Keratinocyte (primary cell): ENCODE results near the gene JAZF1. TPM values are rescaled to one million over a fixed set of nuclear protein-coding genes. Genes with fewer than 3 reads are reported as not detected.

Source experiments
- DNase-seq: peaks from one replicate; pipeline ENCODE4 v3.0.0-alpha.2; 2011; ENCODE audit warnings: low read depth, missing footprints, low spot score
- FAIRE-seq: peaks from 2 replicates; lab custom pipeline; 2011; peaks lifted over from hg19 to GRCh38; lab: Jason Lieb, UNC
- H2AFZ ChIP-seq: 2 replicates; pipeline ENCODE4 v1.6.0; 2012; ENCODE audit warnings: low read length, control low read depth, inconsistent platforms; ENCODE audit not compliant: control insufficient read depth
- H3K27ac ChIP-seq: 2 replicates; pipeline ENCODE4 v1.5.1; 2011; ENCODE audit warnings: low read length; ENCODE audit not compliant: control insufficient read depth, insufficient read depth
- H3K27me3 ChIP-seq: 3 replicates; pipeline ENCODE4 v1.6.0; 2011; ENCODE audit warnings: low read length; ENCODE audit not compliant: control insufficient read depth, insufficient read depth; ENCODE audit errors: extremely low read depth
- H3K36me3 ChIP-seq, 2 experiments: 2 replicates in 1 of 2; 3 replicates in 1 of 2; pipeline ENCODE4 v1.5.1; 2011; ENCODE audit warnings: low read length in 2 of 2, mild to moderate bottlenecking in 1 of 2; ENCODE audit not compliant: control insufficient read depth in 2 of 2, insufficient read depth in 2 of 2; ENCODE audit errors: extremely low read depth in 1 of 2
- H3K4me1 ChIP-seq: 3 replicates; pipeline ENCODE4 v1.5.1; 2011; ENCODE audit warnings: low read length; ENCODE audit not compliant: control insufficient read depth, insufficient read depth; ENCODE audit errors: extremely low read depth
- H3K4me2 ChIP-seq: 3 replicates; pipeline ENCODE4 v1.6.0; 2011; ENCODE audit warnings: low read depth, low read length; ENCODE audit not compliant: control insufficient read depth, insufficient read depth; ENCODE audit errors: extremely low read depth
- H3K4me3 ChIP-seq, 3 experiments: fragments of 200-600 bp in 1 of 3; sonication (generic) in 1 of 3; 2 replicates in 2 of 3; 3 replicates in 1 of 3; pipeline ENCODE4 v1.5.1; 2011 to 2016; ENCODE audit warnings: low read length in 3 of 3, mild to moderate bottlenecking in 3 of 3, control low read depth in 2 of 3, inconsistent platforms in 1 of 3, low read depth in 1 of 3, mixed read lengths in 1 of 3, mixed run types in 1 of 3, moderate library complexity in 1 of 3; ENCODE audit not compliant: control insufficient read depth in 2 of 3, insufficient read depth in 2 of 3; ENCODE audit errors: extremely low read depth in 1 of 3
- H3K79me2 ChIP-seq: 2 replicates; pipeline ENCODE4 v1.6.0; 2012; ENCODE audit warnings: low read length; ENCODE audit not compliant: control insufficient read depth, insufficient read depth
- H3K9ac ChIP-seq: 3 replicates; pipeline ENCODE4 v1.6.0; 2011; ENCODE audit warnings: low read length; ENCODE audit not compliant: control insufficient read depth, insufficient read depth; ENCODE audit errors: extremely low read depth
- H3K9me1 ChIP-seq: 3 replicates; pipeline ENCODE4 v1.6.0; 2011; ENCODE audit warnings: low read length; ENCODE audit not compliant: control insufficient read depth, insufficient read depth; ENCODE audit errors: extremely low read depth
- H3K9me3 ChIP-seq: 2 replicates; pipeline ENCODE4 v1.5.1; 2012; ENCODE audit warnings: low read depth, low read length; ENCODE audit not compliant: control insufficient read depth
- H4K20me1 ChIP-seq: 3 replicates; pipeline ENCODE4 v1.6.0; 2011; ENCODE audit warnings: low read length; ENCODE audit not compliant: control insufficient read depth, insufficient read depth; ENCODE audit errors: extremely low read depth
- CTCF ChIP-seq, 3 experiments: IDR thresholded peaks in 1 of 3; conservative IDR thresholded peaks in 1 of 3; optimal IDR thresholded peaks in 1 of 3; 2 replicates in 2 of 3; 3 replicates in 1 of 3; pipeline versions ENCODE3 to v1.5.1; 2011; ENCODE audit warnings: low read length in 3 of 3, mild to moderate bottlenecking in 3 of 3, moderate library complexity in 2 of 3, control low read depth in 1 of 3, inconsistent platforms in 1 of 3; ENCODE audit not compliant: insufficient read depth in 2 of 3; ENCODE audit errors: extremely low read depth in 1 of 3
- EZH2 ChIP-seq: IDR thresholded peaks from one replicate; pipeline ENCODE4 v1.6.1; 2012; ENCODE audit warnings: inconsistent platforms, mild to moderate bottlenecking, low read length, moderate library complexity
- dilution Hi-C: fragments of 300-500 bp; cut with MboI; formaldehyde crosslinking; loops from one replicate; pipeline ENCODE4 v1.7.0; 2020; ENCODE audit warnings: low sequenced_read_pairs; ENCODE audit not compliant: extremely low pct_ligation_motif_present
- polyA plus RNA-seq, 5 experiments: library from polyadenylated mRNA; depleted of rRNA in 3 of 5; stranded (reverse) in 3 of 5; stranded (forward) in 1 of 5; unstranded in 1 of 5; fragments of >200 nt; gene quantifications; 1 replicate in 1 of 5; 2 replicates in 3 of 5; 3 replicates in 1 of 5; pipeline versions ENCODE4 v1.2.1 to v1.2.3, GENCODE V29; 2011 to 2012; ENCODE audit warnings: missing spikeins in 2 of 5, low read depth in 1 of 5, low replicate concordance in 1 of 5

JAZF1 gene
- polyA plus RNA-seq, 1 donor (not counting 4 experiments of a cell fraction or from before 2014, with no cell fraction given): 2.5 TPM

- dilution Hi-C loops: no loop called here
- no peak for FAIRE-seq
- H3K27ac ChIP-seq: no peak overlapping the region
Observed at GRCh38 chr7:28182071-28182471, 1.5 kb upstream of the JAZF1 start.

GRCh38 chr7:28181416-28181815 is 821 bp upstream of the JAZF1 start:
- no peak overlapping the region for H3K4me3 ChIP-seq
- H3K79me2 ChIP-seq: no peaks in the 10 kb centered on the region
- peaks cover 6% of the 10 kb centered on the region for H3K4me1 ChIP-seq
- dilution Hi-C loops: no loop called here
- no peaks in the 10 kb centered on the region for H3K27me3 ChIP-seq
- no peak overlapping the region for H3K4me2 ChIP-seq
- H4K20me1 ChIP-seq: no peaks in the 10 kb centered on the region
- no peak for TF ChIP-seq EZH2
- TF ChIP-seq CTCF (optimal IDR thresholded peaks at IDR 0.05 in 1 of 3, IDR thresholded peaks at IDR 0.05 in 1 of 3, conservative IDR thresholded peaks at IDR 0.05 in 1 of 3; ENCODE audit: extremely low read depth in 1 of 3, insufficient read depth in 2 of 3, low read length in 3 of 3): no peak
- H2AFZ ChIP-seq: no peak overlapping the region
- no peaks in the 10 kb centered on the region for H3K9me3 ChIP-seq
- FAIRE-seq (no peak), DNase-seq (no peak)
- H3K27ac ChIP-seq: no peak overlapping the region
- no peaks in the 10 kb centered on the region for H3K9me1 ChIP-seq
- H3K9ac ChIP-seq: no peak overlapping the region
- H3K36me3 ChIP-seq: no peaks in the 10 kb centered on the region

More at GRCh38 chr7:28182071-28182471, 1.5 kb upstream of the JAZF1 start:
- H2AFZ ChIP-seq: no peak overlapping the region
- H3K4me1 ChIP-seq: peaks cover 6% of the 10 kb centered on the region
- H3K4me3 ChIP-seq: no peak overlapping the region
- H3K9me1 ChIP-seq: no peaks in the 10 kb centered on the region
- TF ChIP-seq EZH2: no peak
- TF ChIP-seq CTCF (optimal IDR thresholded peaks at IDR 0.05 in 1 of 3, IDR thresholded peaks at IDR 0.05 in 1 of 3, conservative IDR thresholded peaks at IDR 0.05 in 1 of 3; ENCODE audit: extremely low read depth in 1 of 3, insufficient read depth in 2 of 3, low read length in 3 of 3): no peak
- H4K20me1 ChIP-seq: no peaks in the 10 kb centered on the region
- H3K36me3 ChIP-seq: no peaks in the 10 kb centered on the region
- H3K79me2 ChIP-seq: no peaks in the 10 kb centered on the region
- DNase-seq: no peak
- H3K4me2 ChIP-seq: no peak overlapping the region
- H3K9me3 ChIP-seq: no peaks in the 10 kb centered on the region
- no peak overlapping the region for H3K9ac ChIP-seq
- no peaks in the 10 kb centered on the region for H3K27me3 ChIP-seq
